Activated CD8-positive, alpha-beta memory T cell treated with anti-CD3 and anti-CD28 coated beads, Interleukin-2, amount 50 U/mL, for 1 hour (primary cell): ENCODE results near the gene VAMP3.

Source experiments
- DNase-seq: peaks from one replicate; pipeline ENCODE4 v3.0.0-alpha.2; 2020; ENCODE audit errors: extremely low read depth

The VAMP3 gene, protein sequence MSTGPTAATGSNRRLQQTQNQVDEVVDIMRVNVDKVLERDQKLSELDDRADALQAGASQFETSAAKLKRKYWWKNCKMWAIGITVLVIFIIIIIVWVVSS

DNA sequence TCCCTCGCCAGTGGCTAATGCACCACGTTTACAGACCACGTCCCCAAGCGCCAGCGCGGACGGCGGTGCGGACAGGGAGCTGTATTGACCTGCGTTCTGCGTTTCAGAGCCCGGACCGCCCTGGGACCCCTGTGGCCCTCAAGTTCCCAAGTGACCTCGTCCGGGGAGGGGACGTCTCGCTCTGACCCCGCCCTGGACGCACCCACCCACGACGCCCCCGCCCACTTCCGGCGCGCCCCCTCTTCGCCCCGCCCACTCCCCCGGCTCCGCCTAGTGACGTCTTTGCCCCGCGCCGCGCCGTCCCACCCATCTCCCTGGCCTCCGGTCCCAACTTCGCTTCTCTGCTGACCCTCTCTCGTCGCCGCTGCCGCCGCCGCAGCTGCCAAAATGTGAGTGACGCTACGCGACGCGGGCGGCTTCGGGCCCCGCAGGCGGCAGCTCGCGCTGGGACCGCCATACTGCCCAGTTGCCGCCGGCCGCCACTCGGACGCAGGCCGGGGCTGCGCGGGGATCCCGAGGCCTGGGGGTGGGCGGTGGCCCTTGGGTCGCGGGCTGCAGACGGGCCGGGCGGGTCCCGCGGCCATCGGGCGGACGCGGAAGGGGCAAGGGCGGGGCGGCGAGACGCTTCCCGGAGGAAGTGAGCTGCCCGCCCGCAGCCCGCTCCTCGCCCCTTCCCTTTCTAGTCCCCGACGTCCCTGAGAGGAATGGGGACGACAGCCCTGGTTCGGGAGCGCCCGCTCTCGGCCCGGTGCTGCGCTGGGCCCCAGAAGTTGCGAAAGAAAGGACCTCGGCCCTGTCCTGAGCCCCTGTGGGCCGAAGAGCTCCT is at the start of gene VAMP3:
TSS of gene VAMP3 (plus strand) at position 300 of the 826 bp plus-strand sequence. CDS start at position 388, 88 bp downstream.
- DNase-seq = peak; percentile 45

GRCh38 chr1:7721940-7722669 is 49.0 kb upstream of the VAMP3 start:
- DNase-seq = no peak

DNA sequence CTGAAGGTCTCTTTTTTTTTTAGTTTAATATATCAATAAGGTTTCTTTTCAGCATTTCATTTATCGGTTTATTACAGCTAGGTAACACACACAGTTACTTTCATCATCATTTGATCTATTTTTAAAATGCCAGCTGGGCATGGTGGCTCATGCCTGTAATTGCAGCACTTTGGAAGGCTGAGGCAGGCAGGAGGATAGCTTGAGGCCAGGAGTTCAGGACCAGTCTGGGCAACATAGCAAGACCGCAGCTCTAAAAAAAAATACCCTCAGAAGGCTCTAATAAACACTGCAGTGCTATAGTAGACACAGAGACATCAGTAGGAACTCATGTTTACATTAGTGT is 48.5 kb upstream of the VAMP3 start:
- no peak for DNase-seq

GRCh38 chr1:7726623-7727022 is 44.5 kb upstream of the VAMP3 start:
- no peak for DNase-seq

DNA sequence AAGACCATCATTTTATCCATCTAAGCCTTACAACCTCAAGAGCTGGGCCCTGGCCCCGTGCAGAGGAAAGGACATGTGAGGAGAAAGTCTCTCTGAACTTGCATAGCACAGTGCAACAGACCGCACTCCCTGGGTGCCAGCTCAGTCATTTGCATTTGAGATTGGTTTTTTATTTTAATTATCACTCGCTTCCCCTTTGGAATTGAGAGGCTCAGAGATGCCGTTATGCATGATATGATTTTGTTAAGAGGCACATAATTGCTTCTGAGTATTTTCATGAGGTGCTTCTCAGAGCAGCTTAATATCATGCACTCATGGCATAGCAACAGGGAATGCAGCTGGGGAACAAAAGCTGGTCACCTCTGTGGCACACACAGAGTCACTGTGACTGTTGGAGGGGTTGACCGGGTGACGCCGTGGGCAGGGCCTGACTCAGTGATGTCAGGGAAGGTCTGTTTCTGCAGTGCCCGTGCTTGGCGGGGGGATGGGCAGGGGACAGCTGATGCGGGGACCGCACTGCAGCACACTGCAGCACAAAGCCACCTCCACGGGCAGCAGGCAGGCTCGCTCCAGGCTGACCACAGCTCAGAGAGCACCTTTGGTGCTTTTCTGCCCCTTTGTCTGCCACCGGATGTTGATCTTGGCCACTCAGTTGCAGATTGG is 43.2 kb upstream of the VAMP3 start:
- DNase-seq = no peak

DNA sequence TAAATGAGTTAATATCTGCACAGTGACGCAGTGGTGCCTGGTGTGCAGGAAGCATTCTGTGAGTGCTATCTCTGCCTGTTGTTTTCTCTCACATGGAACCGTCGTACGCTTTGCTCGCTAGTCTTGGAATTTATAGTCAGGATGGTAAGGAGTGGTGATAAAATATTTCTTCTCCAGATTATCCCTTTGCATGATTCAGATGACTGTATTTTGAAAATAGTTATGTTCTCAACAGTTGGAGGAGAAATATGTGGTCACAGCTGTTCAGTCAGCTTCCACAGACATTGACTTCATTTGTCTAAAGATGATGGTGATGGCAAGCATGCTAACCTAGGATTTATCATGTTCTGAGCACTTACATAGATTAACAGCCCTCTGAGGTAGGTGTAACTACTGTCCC is 41.3 kb upstream of the VAMP3 start:
- no peak for DNase-seq

- DNase-seq = no peak
These were observed 38.8 kb upstream of the VAMP3 start for GRCh38 chr1:7732331-7732730.

GRCh38 chr1:7733276-7733675 is 37.8 kb upstream of the VAMP3 start:
- DNase-seq = no peak

- no peak for DNase-seq
These were observed 33.1 kb upstream of the VAMP3 start for GRCh38 chr1:7738044-7738443.

- DNase-seq = no peak
These were observed 27.8 kb upstream of the VAMP3 start for GRCh38 chr1:7743346-7743745.

- no peak for DNase-seq
These were observed 26.2 kb upstream of the VAMP3 start for GRCh38 chr1:7744882-7745281.

DNA sequence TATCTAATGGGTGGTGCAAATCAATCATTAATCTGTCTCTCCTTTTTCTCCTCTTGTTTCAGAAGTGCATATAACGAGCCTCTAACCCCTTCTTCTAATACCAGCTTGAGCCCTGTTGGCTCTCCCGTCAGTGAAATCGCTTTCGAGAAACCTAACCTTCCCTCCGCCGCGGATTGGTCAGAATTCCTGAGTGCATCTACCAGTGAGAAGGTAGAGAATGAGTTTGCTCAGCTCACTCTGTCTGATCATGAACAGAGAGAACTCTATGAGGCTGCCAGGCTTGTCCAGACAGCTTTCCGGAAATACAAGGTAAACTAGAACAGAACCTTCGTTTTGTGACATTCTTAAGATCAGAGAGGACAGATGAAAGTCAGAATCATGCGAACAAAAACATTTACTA is 25.3 kb upstream of the VAMP3 start:
- no peak for DNase-seq

DNA sequence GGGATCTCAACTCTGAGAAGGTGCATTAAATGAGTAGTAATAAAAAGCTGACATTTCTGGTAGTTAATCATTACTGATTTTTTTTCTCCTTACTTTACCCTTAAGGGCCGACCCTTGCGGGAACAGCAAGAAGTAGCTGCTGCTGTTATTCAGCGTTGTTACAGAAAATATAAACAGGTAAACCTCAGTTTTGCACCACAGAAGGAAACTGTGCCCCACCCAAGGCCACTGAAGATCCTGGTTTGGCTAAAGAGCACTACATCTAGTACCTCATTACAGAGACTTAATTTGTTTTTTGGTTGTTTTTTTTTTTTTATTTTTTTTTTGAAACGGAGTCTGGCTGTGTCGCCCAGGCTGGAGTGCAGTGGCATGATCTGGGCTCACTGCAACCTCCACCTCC is 23.5 kb upstream of the VAMP3 start:
- DNase-seq = no peak

DNA sequence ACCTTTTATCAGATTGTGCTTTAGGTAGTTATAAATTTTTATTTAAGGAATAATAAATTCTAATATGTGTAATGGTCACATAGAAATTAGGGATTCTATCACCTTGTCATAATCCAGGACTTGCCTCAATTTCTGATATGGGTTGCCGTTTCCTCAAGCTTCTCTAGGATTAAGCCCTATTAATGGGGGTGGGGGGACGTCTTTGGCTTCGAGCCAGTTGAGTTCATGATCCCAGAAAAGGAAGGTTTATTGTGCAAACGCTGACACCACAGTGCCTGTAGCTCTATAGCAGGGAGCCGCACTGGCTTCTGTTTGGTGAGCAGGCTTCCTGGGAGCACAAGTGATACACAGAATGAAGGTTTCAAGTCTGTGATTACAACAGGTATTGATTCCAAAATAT is 22.0 kb upstream of the VAMP3 start:
- DNase-seq = no peak

GRCh38 chr1:7751174-7751573 is 19.9 kb upstream of the VAMP3 start:
- DNase-seq = no peak

- DNase-seq = no peak
These were observed 18.3 kb upstream of the VAMP3 start for GRCh38 chr1:7752512-7753417.

- DNase-seq = no peak
These were observed 17.5 kb upstream of the VAMP3 start for GRCh38 chr1:7753641-7754040.

DNA sequence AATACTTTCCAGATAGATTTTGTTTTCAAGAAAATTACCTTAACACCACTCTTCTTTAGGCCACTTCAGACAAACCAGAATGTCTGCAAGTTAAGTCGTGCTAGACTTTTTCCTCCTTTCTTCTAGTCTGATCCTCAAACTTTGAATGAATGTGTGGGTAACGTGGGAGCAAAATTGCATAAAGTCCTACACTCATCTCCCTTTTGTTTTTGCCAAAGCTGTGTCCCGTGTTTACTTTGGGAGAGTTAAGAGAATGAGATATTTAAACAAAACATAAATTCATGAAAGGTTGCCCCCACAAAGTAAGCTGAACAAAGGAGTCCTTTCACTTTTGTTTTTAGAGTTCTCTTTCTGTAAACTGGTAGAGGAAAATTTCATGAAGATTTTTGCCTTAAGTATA is 16.9 kb upstream of the VAMP3 start:
- no peak for DNase-seq

DNA sequence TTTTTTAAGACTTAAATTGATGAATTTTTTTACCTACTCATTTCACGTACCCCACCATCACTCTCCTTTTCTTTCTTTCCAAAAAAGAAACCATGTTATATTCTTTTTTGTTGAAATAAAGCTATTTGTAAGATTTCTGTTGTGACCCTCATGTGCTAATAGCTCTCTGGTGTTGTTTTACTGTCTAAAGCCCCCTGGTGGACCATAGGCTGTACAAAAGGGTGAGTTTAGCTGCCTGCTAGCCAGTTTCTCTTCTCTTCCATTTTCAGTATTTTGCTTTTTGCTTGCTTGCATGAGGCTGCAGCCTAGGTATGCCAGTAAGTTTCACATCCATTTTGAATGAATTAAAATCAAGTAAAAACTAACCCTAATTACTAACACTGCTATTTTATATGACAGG is 15.6 kb upstream of the VAMP3 start:
- DNase-seq = no peak

GRCh38 chr1:7760245-7760644 is 10.9 kb upstream of the VAMP3 start:
- DNase-seq = no peak

DNA sequence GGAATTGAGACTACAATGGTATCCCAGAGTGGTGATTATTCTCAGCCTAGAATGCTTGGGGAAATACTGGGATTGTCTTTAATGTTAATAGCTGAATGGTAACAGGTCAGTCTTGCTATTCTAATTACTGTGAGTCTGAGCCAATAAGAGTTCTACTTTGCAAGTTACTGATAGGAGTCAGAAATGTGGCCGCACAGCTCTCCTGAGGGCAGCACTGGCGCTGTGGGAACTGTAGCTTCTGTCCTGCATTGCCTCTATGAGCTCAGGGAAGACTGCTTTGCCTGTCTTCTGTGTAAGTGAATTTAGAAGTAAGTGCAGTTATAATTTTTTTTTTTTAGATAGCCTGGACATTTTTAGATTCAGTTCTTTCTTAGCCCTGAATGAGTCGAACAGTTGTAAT is 10.0 kb upstream of the VAMP3 start:
- DNase-seq = no peak

GRCh38 chr1:7767176-7767575 is 3.9 kb upstream of the VAMP3 start:
- no peak for DNase-seq
